Karpas-422 (cell line): Measurements from ENCODE around the gene STUM. TPM values are rescaled to one million over a fixed set of nuclear protein-coding genes. Genes with fewer than 3 reads are reported as not detected.

Experiments used
- DNase-seq: peaks from one replicate; pipeline ENCODE4 v3.0.0-alpha.2; 2015
- H2AFZ ChIP-seq: fragments of 200-600 bp; sonication (generic); 2 replicates; pipeline ENCODE4 v1.6.1; 2014; ENCODE audit warnings: antibody characterized with exemption, low read length, mixed read lengths
- H3K27ac ChIP-seq: fragments of 200-600 bp; sonication (generic); 2 replicates; pipeline ENCODE4 v1.5.1; 2014; ENCODE audit warnings: mild to moderate bottlenecking, low read length, moderate library complexity
- H3K27me3 ChIP-seq: fragments of 200-600 bp; sonication (generic); 2 replicates; pipeline ENCODE4 v1.6.1; 2014; ENCODE audit warnings: low read length, mixed read lengths
- H3K36me3 ChIP-seq: fragments of 200-600 bp; sonication (generic); 2 replicates; pipeline ENCODE4 v1.6.1; 2014; ENCODE audit warnings: low read length, mixed read lengths; ENCODE audit not compliant: insufficient read depth
- H3K4me1 ChIP-seq: fragments of 200-600 bp; sonication (generic); 2 replicates; pipeline ENCODE4 v1.6.1; 2014; ENCODE audit warnings: mild to moderate bottlenecking, low read length, mixed read lengths
- H3K4me2 ChIP-seq: fragments of 200-600 bp; sonication (generic); 2 replicates; pipeline ENCODE4 v1.6.1; 2014; ENCODE audit warnings: low read length, low read depth, mild to moderate bottlenecking; ENCODE audit not compliant: poor library complexity, severe bottlenecking
- H3K4me3 ChIP-seq: fragments of 200-600 bp; sonication (generic); 2 replicates; pipeline ENCODE4 v1.5.1; 2014; ENCODE audit warnings: mild to moderate bottlenecking, antibody characterized with exemption, low read length, mixed read lengths
- H3K79me2 ChIP-seq: fragments of 200-600 bp; sonication (generic); 2 replicates; pipeline ENCODE4 v1.6.1; 2014; ENCODE audit warnings: mild to moderate bottlenecking, low read length, mixed read lengths
- H3K9ac ChIP-seq: fragments of 200-600 bp; sonication (generic); 2 replicates; pipeline ENCODE4 v1.6.0; 2014; ENCODE audit warnings: low read length
- H3K9me2 ChIP-seq: fragments of 200-600 bp; sonication (generic), shearing (Covaris generic); replicated peaks from 2 replicates; pipeline ENCODE4 v1.6.0; 2014; ENCODE audit warnings: mild to moderate bottlenecking, low read length, moderate library complexity; ENCODE audit not compliant: insufficient read depth
- H3K9me3 ChIP-seq: fragments of 300-700, 200-600 bp; sonication (generic); 2 replicates; pipeline ENCODE4 v1.6.1; 2014; ENCODE audit warnings: low read length, mixed read lengths
- H4K20me1 ChIP-seq: fragments of 200-600 bp; sonication (generic); 2 replicates; pipeline ENCODE4 v1.6.1; 2014; ENCODE audit warnings: mild to moderate bottlenecking, antibody characterized with exemption, low read length, low read depth; ENCODE audit not compliant: insufficient read depth
- total RNA-seq: library from RNA; depleted of rRNA; stranded (reverse); fragments of >200 nt; shearing (Covaris generic); gene quantifications from 2 replicates; pipeline ENCODE4 v1.2.3, GENCODE V29; 2014; ENCODE audit warnings: low replicate concordance

Gene STUM
- total RNA-seq, 1 experiment from 2014 or later, result 0.15 TPM

GRCh38 chr1:226568975-226569741 lies 20.6 kb downstream of the STUM start:
- peak overlapping the region; percentile 22; the same call in 1 of the 2 replicates for H3K9ac ChIP-seq
- DNase-seq, result no peak
- H3K27ac ChIP-seq, result no peak overlapping the region
- no peaks in the 10 kb centered on the region for H3K9me2 ChIP-seq
- H4K20me1 ChIP-seq, result no peaks in the 10 kb centered on the region
- H3K4me2 ChIP-seq, result peak overlapping the region; percentile 27
- no peaks in the 10 kb centered on the region for H3K27me3 ChIP-seq
- H2AFZ ChIP-seq, result no peak overlapping the region
- H3K4me3 ChIP-seq, result no peak overlapping the region; the same call in 1 of the 2 replicates
- no peaks in the 10 kb centered on the region for H3K36me3 ChIP-seq
- H3K9me3 ChIP-seq, result no peaks in the 10 kb centered on the region
- H3K4me1 ChIP-seq, result peaks cover 39% of the 10 kb centered on the region
- no peaks in the 10 kb centered on the region for H3K79me2 ChIP-seq

GRCh38 chr1:226569879-226570547 lies 21.4 kb downstream of the STUM start:
- no peaks in the 10 kb centered on the region for H3K9me2 ChIP-seq
- peaks cover 39% of the 10 kb centered on the region for H3K4me1 ChIP-seq
- no peaks in the 10 kb centered on the region for H3K36me3 ChIP-seq
- no peaks in the 10 kb centered on the region for H3K79me2 ChIP-seq
- peak overlapping the region; percentile 27 for H3K4me2 ChIP-seq
- peak overlapping the region; percentile 22; the same call in 1 of the 2 replicates for H3K9ac ChIP-seq
- no peaks in the 10 kb centered on the region for H4K20me1 ChIP-seq
- DNase-seq, result peak; percentile 88
- no peaks in the 10 kb centered on the region for H3K27me3 ChIP-seq
- H3K27ac ChIP-seq, result no peak overlapping the region
- H3K9me3 ChIP-seq, result no peaks in the 10 kb centered on the region
- H3K4me3 ChIP-seq, result no peak overlapping the region; the same call in 1 of the 2 replicates
- H2AFZ ChIP-seq, result no peak overlapping the region

GRCh38 chr1:226571893-226572292 lies 23.3 kb downstream of the STUM start:
- Histone ChIP-seq H3K9me2 (no peaks in the 10 kb centered on the region), H3K4me2 (no peak overlapping the region), H3K4me3 (no peak overlapping the region), H3K27ac (no peak overlapping the region), H3K4me1 (peaks cover 33% of the 10 kb centered on the region), H3K9me3 (no peaks in the 10 kb centered on the region), H2AFZ (no peak overlapping the region), H4K20me1 (no peaks in the 10 kb centered on the region), H3K79me2 (no peaks in the 10 kb centered on the region), H3K27me3 (no peaks in the 10 kb centered on the region), H3K9ac (no peak overlapping the region), H3K36me3 (no peaks in the 10 kb centered on the region)
- DNase-seq, result no peak

- no peak overlapping the region for H3K4me2 ChIP-seq
- no peaks in the 10 kb centered on the region for H4K20me1 ChIP-seq
- no peak overlapping the region for H3K27ac ChIP-seq
- no peaks in the 10 kb centered on the region for H3K27me3 ChIP-seq
- peaks cover 30% of the 10 kb centered on the region for H3K4me1 ChIP-seq
- DNase-seq, result no peak
- no peaks in the 10 kb centered on the region for H3K36me3 ChIP-seq
- no peaks in the 10 kb centered on the region for H3K9me3 ChIP-seq
- no peak overlapping the region for H2AFZ ChIP-seq
- no peaks in the 10 kb centered on the region for H3K79me2 ChIP-seq
- H3K9me2 ChIP-seq, result no peaks in the 10 kb centered on the region
- no peak overlapping the region for H3K9ac ChIP-seq
- H3K4me3 ChIP-seq, result no peak overlapping the region
Measured at GRCh38 chr1:226572325-226572726, 23.8 kb downstream of the STUM start.

- Histone ChIP-seq H3K79me2 (no peaks in the 10 kb centered on the region), H3K27me3 (no peaks in the 10 kb centered on the region; the same call in 1 of the 2 replicates), H3K4me1 (peaks cover 29% of the 10 kb centered on the region), H3K9me3 (no peaks in the 10 kb centered on the region), H4K20me1 (no peaks in the 10 kb centered on the region), H3K4me3 (no peak overlapping the region), H3K9ac (no peak overlapping the region), H3K27ac (no peak overlapping the region), H3K36me3 (no peaks in the 10 kb centered on the region), H2AFZ (no peak overlapping the region), H3K4me2 (no peak overlapping the region), H3K9me2 (no peaks in the 10 kb centered on the region)
- DNase-seq, result no peak
Measured at GRCh38 chr1:226574044-226574443, 25.5 kb downstream of the STUM start.

GRCh38 chr1:226574591-226575435 lies 26.2 kb downstream of the STUM start:
- Histone ChIP-seq H4K20me1 (no peaks in the 10 kb centered on the region), H3K79me2 (no peaks in the 10 kb centered on the region), H3K4me1 (peaks cover 22% of the 10 kb centered on the region), H3K9me2 (no peaks in the 10 kb centered on the region), H3K4me3 (no peak overlapping the region), H3K4me2 (no peak overlapping the region), H3K9me3 (no peaks in the 10 kb centered on the region), H3K27ac (no peak overlapping the region), H3K9ac (no peak overlapping the region), H2AFZ (no peak overlapping the region), H3K27me3 (no peaks in the 10 kb centered on the region; the same call in 1 of the 2 replicates), H3K36me3 (no peaks in the 10 kb centered on the region)
- DNase-seq, result no peak

GRCh38 chr1:226575436-226575720 lies 26.8 kb downstream of the STUM start:
- H3K4me1 ChIP-seq, result peaks cover 16% of the 10 kb centered on the region
- no peak for DNase-seq
- no peaks in the 10 kb centered on the region for H4K20me1 ChIP-seq
- no peaks in the 10 kb centered on the region for H3K9me3 ChIP-seq
- H3K9ac ChIP-seq, result no peak overlapping the region
- no peaks in the 10 kb centered on the region for H3K9me2 ChIP-seq
- H3K36me3 ChIP-seq, result no peaks in the 10 kb centered on the region
- no peak overlapping the region for H2AFZ ChIP-seq
- H3K27ac ChIP-seq, result no peak overlapping the region
- H3K4me2 ChIP-seq, result no peak overlapping the region
- no peaks in the 10 kb centered on the region for H3K79me2 ChIP-seq
- no peak overlapping the region for H3K4me3 ChIP-seq
- H3K27me3 ChIP-seq, result no peaks in the 10 kb centered on the region; the same call in 1 of the 2 replicates
